OCI-LY3 (cell line): ENCODE results near the gene TTC9B.

Experiments
- H2AFZ ChIP-seq: fragments of 200-600, 300-600 bp; shearing (Covaris generic); 2 replicates; pipeline ENCODE4 v1.6.0; 2014; ENCODE audit warnings: antibody characterized with exemption, low read depth, low read length
- H3K27ac ChIP-seq: fragments of 200-600, 300-600 bp; sonication (generic); 2 replicates; pipeline ENCODE4 v1.5.1; 2014; ENCODE audit warnings: mild to moderate bottlenecking, low read length, moderate library complexity, mixed read lengths
- H3K27me3 ChIP-seq: fragments of 200-600, 300-600 bp; sonication (generic); 2 replicates; pipeline ENCODE4 v1.6.1; 2014; ENCODE audit warnings: low read depth, low read length, mixed read lengths
- H3K36me3 ChIP-seq: fragments of 200-600, 300-600 bp; sonication (generic); replicated peaks from 2 replicates; pipeline ENCODE3; 2014; ENCODE audit warnings: low read depth, low read length, mixed read lengths
- H3K4me1 ChIP-seq: fragments of 300-600, 200-600 bp; sonication (generic); 2 replicates; pipeline ENCODE4 v1.6.1; 2014; ENCODE audit warnings: low read length, mixed read lengths
- H3K4me2 ChIP-seq: fragments of 200-600, 300-600 bp; sonication (generic); 2 replicates; pipeline ENCODE4 v1.6.1; 2014; ENCODE audit warnings: low read length, mixed read lengths
- H3K4me3 ChIP-seq: fragments of 300-600, 200-600 bp; sonication (generic); 2 replicates; pipeline ENCODE4 v1.5.1; 2014; ENCODE audit warnings: antibody characterized with exemption, mild to moderate bottlenecking, low read length, moderate library complexity
- H3K79me2 ChIP-seq: fragments of 300-600, 200-600 bp; shearing (Covaris generic); 2 replicates; pipeline ENCODE4 v1.6.1; 2014; ENCODE audit warnings: mild to moderate bottlenecking, low read length, mixed read lengths
- H3K9ac ChIP-seq: fragments of 300-600, 200-600 bp; shearing (Covaris generic); 2 replicates; pipeline ENCODE4 v1.6.0; 2014; ENCODE audit warnings: mild to moderate bottlenecking, low read length, moderate library complexity
- H3K9me3 ChIP-seq: fragments of 200-600, 300-600 bp; shearing (Covaris generic); 2 replicates; pipeline ENCODE4 v1.6.1; 2014; ENCODE audit warnings: low read length, mixed read lengths; ENCODE audit not compliant: insufficient read depth
- H4K20me1 ChIP-seq: fragments of 200-600, 300-600 bp; sonication (generic); 2 replicates; pipeline ENCODE4 v1.6.1; 2016; ENCODE audit warnings: low read length, mixed read lengths; ENCODE audit not compliant: insufficient read depth
- EZH2phosphoT487 ChIP-seq: fragments of 200-600 bp; shearing (Covaris generic); IDR thresholded peaks from 2 replicates; pipeline ENCODE4 v1.6.1; 2018; ENCODE audit warnings: antibody characterized with exemption, mixed run types, low read depth
- TF ChIP-seq, protein P1 (sequence below): fragments of 200-600, 300-600 bp; sonication (generic); IDR thresholded peaks from 2 replicates; pipeline ENCODE4 v1.5.1; 2014; ENCODE audit warnings: antibody characterized with exemption, low read length, low read depth

The TTC9B gene

GRCh38 chr19:40229926-40230417 lies 11.8 kb upstream of the TTC9B start:
- no peak for TF ChIP-seq EZH2phosphoT487
- TF ChIP-seq, protein P1, sequence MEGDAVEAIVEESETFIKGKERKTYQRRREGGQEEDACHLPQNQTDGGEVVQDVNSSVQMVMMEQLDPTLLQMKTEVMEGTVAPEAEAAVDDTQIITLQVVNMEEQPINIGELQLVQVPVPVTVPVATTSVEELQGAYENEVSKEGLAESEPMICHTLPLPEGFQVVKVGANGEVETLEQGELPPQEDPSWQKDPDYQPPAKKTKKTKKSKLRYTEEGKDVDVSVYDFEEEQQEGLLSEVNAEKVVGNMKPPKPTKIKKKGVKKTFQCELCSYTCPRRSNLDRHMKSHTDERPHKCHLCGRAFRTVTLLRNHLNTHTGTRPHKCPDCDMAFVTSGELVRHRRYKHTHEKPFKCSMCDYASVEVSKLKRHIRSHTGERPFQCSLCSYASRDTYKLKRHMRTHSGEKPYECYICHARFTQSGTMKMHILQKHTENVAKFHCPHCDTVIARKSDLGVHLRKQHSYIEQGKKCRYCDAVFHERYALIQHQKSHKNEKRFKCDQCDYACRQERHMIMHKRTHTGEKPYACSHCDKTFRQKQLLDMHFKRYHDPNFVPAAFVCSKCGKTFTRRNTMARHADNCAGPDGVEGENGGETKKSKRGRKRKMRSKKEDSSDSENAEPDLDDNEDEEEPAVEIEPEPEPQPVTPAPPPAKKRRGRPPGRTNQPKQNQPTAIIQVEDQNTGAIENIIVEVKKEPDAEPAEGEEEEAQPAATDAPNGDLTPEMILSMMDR, result no peak
- Histone ChIP-seq H3K36me3 (peaks cover 8% of the 10 kb centered on the region), H3K27ac (no peak overlapping the region), H4K20me1 (no peaks in the 10 kb centered on the region), H3K4me2 (no peak overlapping the region), H2AFZ (no peak overlapping the region), H3K4me3 (no peak overlapping the region), H3K9me3 (no peaks in the 10 kb centered on the region), H3K4me1 (no peaks in the 10 kb centered on the region), H3K27me3 (0 out of 2 replicates have a peak, but pooled peaks cover 3% of the 10 kb centered on the region), H3K79me2 (no peaks in the 10 kb centered on the region), H3K9ac (no peak overlapping the region)

- H2AFZ ChIP-seq, result no peak overlapping the region
- H3K4me2 ChIP-seq, result no peak overlapping the region
- H3K4me1 ChIP-seq, result no peaks in the 10 kb centered on the region
- H4K20me1 ChIP-seq, result no peaks in the 10 kb centered on the region
- H3K4me3 ChIP-seq, result no peak overlapping the region
- peaks cover 4% of the 10 kb centered on the region for H3K36me3 ChIP-seq
- H3K9ac ChIP-seq, result no peak overlapping the region
- TF ChIP-seq, protein P1, result no peak
- no peak for TF ChIP-seq EZH2phosphoT487
- 0 out of 2 replicates have a peak, but pooled peaks cover 3% of the 10 kb centered on the region for H3K27me3 ChIP-seq
- no peaks in the 10 kb centered on the region for H3K9me3 ChIP-seq
- H3K27ac ChIP-seq, result no peak overlapping the region
- no peaks in the 10 kb centered on the region for H3K79me2 ChIP-seq
Measured at GRCh38 chr19:40229484-40229883, 11.3 kb upstream of the TTC9B start.

DNA sequence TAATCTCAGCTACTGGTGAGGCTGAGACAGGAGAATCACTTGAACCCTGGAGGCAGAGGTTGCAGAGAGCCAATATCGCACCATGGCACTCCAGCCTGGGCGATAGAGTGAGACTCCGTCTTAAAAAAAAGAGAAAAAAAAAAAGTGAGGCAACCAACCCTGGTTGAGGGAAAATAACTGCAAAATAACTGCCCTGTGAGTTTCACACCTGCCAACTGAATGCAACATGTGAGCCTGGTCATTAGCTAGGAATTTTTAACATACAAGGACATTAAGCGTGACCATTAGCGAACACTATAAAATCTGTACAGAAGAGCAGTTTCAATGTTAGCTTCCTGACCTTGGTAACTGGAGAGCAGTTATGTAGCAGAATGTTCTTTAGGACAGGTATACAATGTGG lies 10.7 kb upstream of the TTC9B start:
- no peak overlapping the region for H3K4me2 ChIP-seq
- TF ChIP-seq EZH2phosphoT487, result no peak
- H3K79me2 ChIP-seq, result no peaks in the 10 kb centered on the region
- H4K20me1 ChIP-seq, result no peaks in the 10 kb centered on the region
- no peaks in the 10 kb centered on the region for H3K9me3 ChIP-seq
- 0 out of 2 replicates have a peak, but pooled peaks cover 3% of the 10 kb centered on the region for H3K27me3 ChIP-seq
- H2AFZ ChIP-seq, result no peak overlapping the region
- H3K4me1 ChIP-seq, result no peaks in the 10 kb centered on the region
- H3K27ac ChIP-seq, result no peak overlapping the region
- H3K4me3 ChIP-seq, result no peak overlapping the region
- H3K36me3 ChIP-seq, result peaks cover 4% of the 10 kb centered on the region
- no peak overlapping the region for H3K9ac ChIP-seq

- no peaks in the 10 kb centered on the region for H3K79me2 ChIP-seq
- H3K4me3 ChIP-seq, result no peak overlapping the region
- no peaks in the 10 kb centered on the region for H3K4me1 ChIP-seq
- TF ChIP-seq, protein P1, result no peak
- TF ChIP-seq EZH2phosphoT487, result no peak
- H3K9ac ChIP-seq, result no peak overlapping the region
- H3K27ac ChIP-seq, result no peak overlapping the region
- H3K4me2 ChIP-seq, result no peak overlapping the region
- H2AFZ ChIP-seq, result no peak overlapping the region
- no peaks in the 10 kb centered on the region for H4K20me1 ChIP-seq
- peaks cover 2% of the 10 kb centered on the region for H3K36me3 ChIP-seq
- 0 out of 2 replicates have a peak, but pooled peaks cover 3% of the 10 kb centered on the region for H3K27me3 ChIP-seq
- H3K9me3 ChIP-seq, result no peaks in the 10 kb centered on the region
Measured at GRCh38 chr19:40228346-40228745, 10.2 kb upstream of the TTC9B start.
